GM21619 (cell line): ENCODE data around the gene ZNF593.
A peak's percentile ranks its signal among the peaks of the same experiment; 100 is the strongest.

ENCODE experiments used
- ATAC-seq: cut with Tn5 transposase; IDR thresholded peaks from one replicate; pipeline ENCODE4 v1.9.1; 2021; ENCODE audit not compliant: unreplicated experiment

ZNF593 gene

DNA sequence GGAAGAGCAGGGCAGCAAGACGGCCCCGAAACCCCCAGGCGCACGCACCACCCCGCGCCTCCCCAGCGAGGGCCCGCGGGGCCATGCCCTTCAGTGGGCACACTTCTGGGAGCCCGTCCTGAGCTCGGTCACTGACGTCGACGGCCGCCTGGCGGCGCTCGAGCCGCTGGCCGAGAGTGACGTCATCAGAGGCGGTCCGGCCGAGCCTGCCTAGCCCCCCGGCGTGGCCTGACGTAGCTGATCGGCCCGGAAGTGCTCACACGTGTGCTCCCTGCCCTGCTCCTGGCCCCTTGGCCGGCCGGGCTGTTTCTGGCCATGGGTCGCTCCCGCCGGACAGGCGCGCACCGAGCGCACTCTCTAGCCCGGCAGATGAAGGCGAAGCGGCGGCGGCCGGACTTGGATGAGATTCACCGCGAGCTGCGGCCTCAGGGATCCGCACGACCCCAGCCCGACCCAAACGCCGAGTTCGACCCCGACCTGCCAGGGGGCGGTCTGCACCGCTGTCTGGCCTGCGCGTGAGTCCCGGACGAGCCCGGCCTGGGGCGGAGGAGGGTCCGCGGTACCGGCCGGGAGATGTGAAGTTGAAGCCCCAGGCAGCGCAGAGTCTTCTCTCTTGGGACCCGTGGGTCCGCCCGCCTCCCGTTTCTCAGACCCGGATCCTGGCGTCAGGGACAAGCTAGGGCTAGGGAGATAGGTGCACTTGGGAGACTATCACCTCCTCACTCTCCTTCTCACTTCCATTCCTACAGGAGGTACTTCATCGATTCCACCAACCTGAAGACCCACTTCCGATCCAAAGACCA lies at the start of gene ZNF593:
ZNF593 (plus strand) TSS at position 240 of the 803 bp plus-strand sequence; CDS start at position 316, 76 bp downstream.
- peak; percentile 92 for ATAC-seq

DNA sequence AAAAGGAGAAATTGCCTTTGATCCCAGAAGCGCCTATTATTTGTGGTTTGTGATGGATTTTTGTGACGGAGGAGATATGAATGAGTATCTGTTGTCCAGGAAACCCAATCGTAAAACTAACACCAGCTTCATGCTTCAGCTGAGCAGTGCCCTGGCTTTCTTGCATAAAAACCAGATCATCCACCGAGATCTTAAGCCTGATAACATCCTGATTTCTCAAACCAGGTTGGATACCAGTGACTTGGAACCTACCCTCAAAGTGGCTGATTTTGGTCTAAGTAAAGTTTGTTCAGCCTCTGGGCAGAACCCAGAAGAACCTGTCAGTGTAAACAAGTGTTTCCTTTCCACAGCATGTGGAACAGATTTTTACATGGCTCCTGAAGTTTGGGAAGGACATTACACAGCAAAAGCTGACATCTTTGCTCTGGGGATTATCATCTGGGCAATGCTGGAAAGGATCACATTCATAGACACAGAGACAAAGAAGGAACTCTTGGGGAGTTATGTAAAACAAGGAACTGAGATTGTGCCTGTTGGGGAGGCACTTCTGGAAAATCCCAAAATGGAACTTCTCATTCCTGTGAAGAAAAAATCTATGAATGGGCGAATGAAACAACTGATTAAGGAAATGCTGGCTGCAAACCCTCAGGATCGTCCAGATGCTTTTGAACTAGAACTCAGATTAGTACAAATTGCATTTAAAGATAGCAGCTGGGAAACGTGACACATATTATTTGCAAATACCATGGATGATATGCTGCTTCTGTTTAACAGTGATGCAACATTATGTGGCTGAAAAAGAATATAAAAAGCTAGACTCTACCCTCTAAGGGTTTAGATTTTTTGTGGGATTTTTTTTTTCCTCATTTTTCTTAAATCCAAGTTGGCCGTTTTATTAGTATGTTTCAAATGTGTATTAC lies 47.6 kb upstream of the ZNF593 start:
- ATAC-seq, result no peak

DNA sequence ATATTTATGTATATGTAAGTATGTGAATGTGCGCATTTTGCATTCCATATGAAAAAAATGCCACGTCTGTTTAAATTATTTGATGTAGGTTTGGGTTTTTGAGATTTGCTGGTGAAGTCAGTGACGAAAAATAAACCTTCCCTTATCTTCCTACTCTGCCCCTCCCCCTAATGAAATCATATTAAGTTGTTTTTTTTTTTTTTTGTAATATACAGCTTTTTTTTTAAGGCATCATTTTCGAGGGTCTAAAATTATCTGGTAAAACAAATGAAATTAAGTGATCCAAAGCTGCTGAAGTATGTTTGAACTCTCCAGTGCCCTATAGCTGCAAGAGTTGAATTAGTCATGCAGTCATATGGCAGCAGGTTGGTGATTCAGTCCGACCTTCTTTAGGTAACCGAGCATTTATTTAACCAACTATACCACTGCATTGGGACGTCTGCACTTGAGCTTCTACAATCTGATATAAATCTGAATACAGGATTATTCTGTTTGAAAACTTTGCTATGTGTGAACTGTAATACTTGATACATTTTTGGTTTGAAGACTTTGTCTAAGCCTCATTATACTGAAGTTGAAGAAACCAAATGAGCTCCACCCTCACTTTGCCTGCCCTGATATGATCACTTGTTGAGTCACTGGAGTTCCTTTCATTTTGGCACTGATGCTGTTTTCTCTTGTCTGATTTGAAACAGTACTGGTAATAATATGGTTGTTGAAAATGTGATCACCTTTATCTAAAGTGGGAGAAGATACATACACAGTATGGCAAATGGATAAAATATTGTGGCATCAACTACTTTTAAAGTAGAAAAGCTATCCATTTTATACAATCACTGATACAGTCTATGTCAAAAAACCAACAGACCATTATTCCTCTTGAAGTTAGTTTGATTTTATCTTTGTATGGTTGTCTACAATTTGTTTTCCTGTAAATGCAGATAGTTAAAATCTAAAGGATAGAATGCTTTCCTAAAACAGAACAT lies 46.4 kb upstream of the ZNF593 start:
- ATAC-seq, result no peak

- no peak for ATAC-seq
These were observed 45.0 kb upstream of the ZNF593 start for GRCh38 chr1:26124418-26125331.

DNA sequence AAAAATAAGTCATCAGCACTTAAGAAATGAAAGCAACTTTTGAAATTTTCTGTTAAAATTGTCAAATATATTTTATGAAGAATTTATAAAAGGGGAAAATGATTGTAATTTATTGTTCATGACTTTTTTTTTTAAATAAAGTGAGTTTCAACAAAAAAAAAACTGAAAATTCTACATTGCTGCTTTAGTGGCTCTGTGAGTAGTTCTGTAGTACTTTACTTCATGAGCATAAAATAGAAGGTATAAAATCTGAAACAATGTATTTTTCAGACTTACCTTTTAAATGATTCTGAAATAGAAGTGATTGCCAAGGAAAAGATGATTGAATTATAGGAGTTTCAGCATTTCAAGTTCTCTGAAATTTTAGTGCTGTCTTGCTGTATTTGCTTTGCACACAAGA lies 44.3 kb upstream of the ZNF593 start:
- ATAC-seq, result no peak

DNA sequence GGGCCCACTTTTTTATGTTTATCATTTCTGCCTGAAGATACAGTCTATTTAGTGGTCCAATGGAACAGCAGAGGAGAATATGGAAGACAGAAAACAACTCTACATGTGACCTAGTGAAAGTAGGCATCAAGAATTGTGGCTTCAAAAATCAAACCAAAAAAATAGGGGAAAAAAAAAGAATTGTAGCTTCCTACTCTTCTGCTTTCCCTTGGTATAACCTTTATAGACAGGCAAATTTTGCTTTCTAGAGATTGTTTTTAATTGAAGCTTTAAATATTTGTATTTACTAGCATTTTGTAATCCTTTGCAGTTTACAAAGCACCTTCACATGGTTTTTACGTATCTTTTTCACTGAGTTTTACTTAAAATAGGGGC lies 43.8 kb upstream of the ZNF593 start:
- ATAC-seq, result no peak

DNA sequence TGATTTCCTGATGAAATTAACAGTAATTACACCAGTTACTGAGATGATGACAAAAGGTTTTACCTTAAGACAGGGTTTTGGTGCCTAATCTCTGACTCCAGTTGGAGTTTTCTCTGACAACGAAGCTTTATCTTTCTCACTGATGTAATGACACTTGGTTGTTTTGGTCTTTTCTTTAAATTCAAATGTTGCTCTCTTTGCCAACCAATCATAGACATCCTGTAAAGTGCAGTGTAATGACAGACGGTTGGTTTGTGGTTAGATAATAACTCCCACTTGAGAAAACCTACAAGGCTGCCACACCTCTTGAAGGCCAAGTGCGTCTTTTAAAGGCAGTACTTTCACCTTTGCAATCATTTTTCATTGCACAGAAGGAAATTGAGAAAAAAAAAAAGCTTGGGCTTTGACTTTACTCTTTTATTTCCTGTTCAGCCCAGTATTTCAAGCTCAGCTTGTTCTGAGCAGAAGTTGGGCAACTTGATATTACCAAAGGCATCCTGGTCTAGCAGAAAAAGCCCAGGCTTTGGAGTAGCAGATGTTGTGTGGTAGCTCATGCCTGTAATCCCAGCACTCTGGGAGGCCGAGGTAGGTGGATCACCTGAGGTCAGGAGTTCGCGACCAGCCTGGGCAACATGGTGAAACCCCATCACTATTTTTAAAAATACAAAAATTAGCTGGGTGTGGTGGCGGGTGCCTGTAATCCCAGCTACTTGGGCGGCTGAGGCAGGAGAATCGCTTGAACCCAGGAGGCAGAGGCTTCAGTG lies 43.2 kb upstream of the ZNF593 start:
- ATAC-seq, result no peak

DNA sequence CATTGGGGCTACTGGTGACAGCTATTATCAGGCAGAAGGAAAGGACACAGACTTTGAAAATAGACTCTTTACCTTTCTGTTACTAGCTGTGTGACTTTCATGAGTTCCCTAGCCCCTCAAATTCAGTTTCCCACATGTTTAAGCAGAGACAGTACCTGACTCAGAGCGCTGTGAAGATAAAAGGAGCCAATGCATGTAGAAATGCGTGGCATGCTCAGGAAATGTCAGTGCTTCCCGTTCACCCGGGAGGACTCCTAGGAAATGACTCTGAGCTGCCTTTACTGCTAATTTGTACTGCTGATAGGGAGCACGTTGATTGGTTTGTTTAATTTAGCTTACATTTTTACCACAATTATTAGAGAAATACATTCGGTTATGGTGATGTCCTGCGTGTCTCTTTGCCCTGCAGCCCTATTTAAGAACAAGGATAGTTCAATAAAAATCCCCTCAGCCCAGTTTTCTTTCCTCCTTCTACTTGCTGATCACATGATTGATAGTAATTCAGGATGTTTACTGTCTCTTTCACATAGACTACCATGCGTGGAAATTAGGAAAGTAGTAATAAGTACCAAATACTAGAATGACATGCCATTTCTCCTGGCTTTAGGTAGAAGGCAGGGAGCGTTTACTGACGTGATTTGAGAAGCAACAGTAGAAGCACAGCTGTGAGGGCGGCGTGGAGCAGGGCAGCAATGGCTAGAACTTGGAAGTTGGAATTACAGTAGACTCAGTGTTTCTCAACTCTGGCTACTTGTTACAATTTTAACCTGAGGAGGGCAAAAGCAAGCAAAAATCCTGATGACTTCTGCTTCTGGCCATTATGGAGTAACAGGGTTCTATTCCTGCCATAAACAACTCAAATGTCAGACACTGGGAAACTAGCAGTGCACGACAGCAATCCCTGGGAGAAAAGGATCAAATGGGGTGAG lies 42.2 kb upstream of the ZNF593 start:
- ATAC-seq, result no peak

DNA sequence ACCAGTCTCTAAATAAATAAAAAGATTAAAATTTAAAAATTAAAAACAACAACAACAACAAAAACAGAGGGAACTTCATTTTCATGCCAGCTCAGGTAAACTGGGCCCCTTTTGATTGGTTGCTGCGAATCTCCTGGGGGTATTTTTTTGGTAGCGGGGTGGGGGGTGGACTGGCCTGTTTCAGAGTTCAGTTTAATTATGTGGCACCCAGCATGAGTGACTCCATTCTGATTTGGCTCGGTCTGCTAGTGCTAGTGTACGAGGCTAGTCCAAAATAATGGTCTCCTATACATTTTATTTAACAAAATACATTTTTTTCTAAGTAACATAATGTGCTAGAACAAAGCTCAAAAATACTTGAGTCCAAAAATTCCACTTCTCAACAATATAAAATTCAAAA lies 39.9 kb upstream of the ZNF593 start:
- no peak for ATAC-seq

GRCh38 chr1:26130695-26131094 lies 39.0 kb upstream of the ZNF593 start:
- no peak for ATAC-seq

DNA sequence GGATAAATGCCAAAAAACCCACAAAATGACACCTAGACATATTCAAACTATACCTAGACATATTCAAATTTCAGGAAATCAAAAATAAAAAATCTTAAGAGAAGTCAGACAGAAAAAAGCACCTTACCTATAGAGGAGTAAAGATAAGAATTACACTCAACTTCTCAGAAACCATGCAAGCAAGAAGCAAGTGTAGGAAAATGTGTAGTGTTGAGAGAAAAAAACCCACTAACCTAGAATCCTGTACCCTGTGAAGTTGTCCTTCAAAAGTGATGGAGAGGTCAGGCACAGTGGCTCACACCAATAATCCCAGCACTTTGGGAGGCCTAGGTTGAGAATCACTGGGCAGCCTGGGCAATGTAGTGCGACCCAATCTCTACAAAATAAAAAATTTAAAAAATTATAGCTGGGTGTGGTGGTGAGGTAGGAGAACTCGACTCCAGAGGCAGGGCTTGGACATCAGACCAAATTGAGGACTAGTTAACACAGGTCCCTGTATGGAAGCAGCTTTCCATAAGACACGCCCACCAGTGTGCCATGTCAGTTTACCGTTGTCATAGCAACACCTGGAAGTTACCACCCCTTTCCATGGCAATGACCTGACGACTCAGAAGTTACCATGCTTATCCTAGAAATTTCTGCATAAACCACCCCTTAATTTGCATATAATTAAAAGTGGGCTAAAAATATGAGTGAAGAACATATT lies 37.4 kb upstream of the ZNF593 start:
- no peak for ATAC-seq

DNA sequence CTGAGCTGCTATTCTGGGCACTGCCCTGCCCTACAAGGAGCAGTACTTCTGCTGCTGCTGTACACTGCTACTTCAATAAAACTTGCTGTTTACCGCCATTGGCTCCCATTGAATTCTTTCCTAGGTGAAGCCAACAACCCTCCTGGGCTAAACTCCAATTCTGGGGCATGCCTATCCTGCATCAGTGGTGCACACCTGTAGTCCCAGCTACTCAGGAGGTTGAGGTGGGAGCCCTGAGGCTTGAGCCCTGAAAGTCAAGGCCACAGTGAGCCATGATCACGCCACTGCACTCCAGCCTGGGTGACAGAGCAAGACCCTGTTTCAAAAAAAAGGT lies 36.9 kb upstream of the ZNF593 start:
- no peak for ATAC-seq

- ATAC-seq, result no peak
These were observed 35.2 kb upstream of the ZNF593 start for GRCh38 chr1:26134466-26134865.

GRCh38 chr1:26138974-26139558 lies 30.6 kb upstream of the ZNF593 start:
- no peak for ATAC-seq

- no peak for ATAC-seq
These were observed 27.5 kb upstream of the ZNF593 start for GRCh38 chr1:26142159-26142558.

GRCh38 chr1:26145041-26145959 lies 24.4 kb upstream of the ZNF593 start:
- ATAC-seq, result no peak
